Astrocyte (in vitro differentiated cells and primary cell): Measurements from ENCODE around the gene ADCY2. TPM values are rescaled to one million over a fixed set of nuclear protein-coding genes. Genes with fewer than 3 reads are reported as not detected.

Source experiments
- DNase-seq: peaks from one replicate; pipeline ENCODE4 v3.0.0-alpha.2; 2010; ENCODE audit warnings: low read depth
- FAIRE-seq: peaks from 2 replicates; lab custom pipeline; 2011; peaks lifted over from hg19 to GRCh38; lab: Jason Lieb, UNC
- H2AFZ ChIP-seq: 2 replicates; pipeline ENCODE4 v1.6.0; 2012; ENCODE audit warnings: low read depth, low read length, inconsistent platforms
- H3K27ac ChIP-seq: 2 replicates; pipeline ENCODE4 v1.5.1; 2011; ENCODE audit warnings: low read depth, low read length, inconsistent platforms
- H3K27me3 ChIP-seq: 2 replicates; pipeline ENCODE4 v1.6.0; 2011; ENCODE audit warnings: low read length, inconsistent platforms; ENCODE audit not compliant: insufficient read depth
- H3K36me3 ChIP-seq: 2 replicates; pipeline ENCODE4 v1.5.1; 2011; ENCODE audit warnings: low read length, inconsistent platforms; ENCODE audit not compliant: insufficient read depth
- H3K4me1 ChIP-seq: 2 replicates; pipeline ENCODE4 v1.5.1; 2011; ENCODE audit warnings: low read length, inconsistent platforms; ENCODE audit not compliant: insufficient read depth
- H3K4me2 ChIP-seq: 2 replicates; pipeline ENCODE4 v1.6.0; 2012; ENCODE audit warnings: low read length, inconsistent platforms
- H3K4me3 ChIP-seq: 2 replicates; pipeline ENCODE4 v1.5.1; 2011; ENCODE audit warnings: low read depth, mild to moderate bottlenecking, low read length, inconsistent platforms; ENCODE audit not compliant: insufficient read depth
- H3K79me2 ChIP-seq: 2 replicates; pipeline ENCODE4 v1.6.0; 2012; ENCODE audit warnings: mild to moderate bottlenecking, low read length, inconsistent platforms; ENCODE audit not compliant: insufficient read depth
- H3K9ac ChIP-seq: 2 replicates; pipeline ENCODE4 v1.6.0; 2012; ENCODE audit warnings: mild to moderate bottlenecking, low read length, inconsistent platforms
- H3K9me3 ChIP-seq: 2 replicates; pipeline ENCODE4 v1.5.1; 2012; ENCODE audit warnings: low read depth, mild to moderate bottlenecking, low read length, inconsistent platforms; ENCODE audit not compliant: insufficient read depth
- H4K20me1 ChIP-seq: 2 replicates; pipeline ENCODE4 v1.6.0; 2012; ENCODE audit warnings: low read length, inconsistent platforms; ENCODE audit not compliant: insufficient read depth
- H3K27ac Mint-ChIP-seq: one replicate; pipeline ENCODE4 v1.8.0; 2021; ENCODE audit warnings: mild to moderate bottlenecking, mixed read lengths; ENCODE audit not compliant: unreplicated experiment
- H3K27me3 Mint-ChIP-seq: one replicate; pipeline ENCODE4 v1.8.0; 2021; ENCODE audit warnings: low read depth, mixed read lengths; ENCODE audit not compliant: unreplicated experiment
- H3K36me3 Mint-ChIP-seq: one replicate; pipeline ENCODE4 v1.8.0; 2021; ENCODE audit warnings: low read depth, mixed read lengths; ENCODE audit not compliant: unreplicated experiment
- H3K4me1 Mint-ChIP-seq: one replicate; pipeline ENCODE4 v1.8.0; 2021; ENCODE audit warnings: low read depth, mixed read lengths; ENCODE audit not compliant: unreplicated experiment
- H3K4me3 Mint-ChIP-seq: one replicate; pipeline ENCODE4 v1.8.0; 2021; ENCODE audit warnings: mild to moderate bottlenecking, moderate library complexity, mixed read lengths; ENCODE audit not compliant: unreplicated experiment
- H3K9me3 Mint-ChIP-seq: one replicate; pipeline ENCODE4 v1.8.0; 2021; ENCODE audit warnings: mild to moderate bottlenecking, mixed read lengths; ENCODE audit not compliant: unreplicated experiment
- EZH2 ChIP-seq: IDR thresholded peaks from 2 replicates; pipeline ENCODE4 v1.6.1; 2012; ENCODE audit warnings: mild to moderate bottlenecking, low read length, inconsistent platforms; ENCODE audit not compliant: insufficient read depth
- total RNA-seq: library from RNA; stranded (reverse); gene quantifications from 2 replicates; pipeline ENCODE4 v1.2.1, GENCODE V29; 2021
- TF ChIP-seq, protein P1 (sequence below): IDR thresholded peaks from 2 replicates; pipeline ENCODE4 v1.5.1; 2011; ENCODE audit warnings: low read depth, mild to moderate bottlenecking, inconsistent platforms, low read length, moderate library complexity; ENCODE audit not compliant: insufficient read depth

Gene ADCY2
- total RNA-seq, 1 donor from 2014 or later, result 5.7 TPM

DNA sequence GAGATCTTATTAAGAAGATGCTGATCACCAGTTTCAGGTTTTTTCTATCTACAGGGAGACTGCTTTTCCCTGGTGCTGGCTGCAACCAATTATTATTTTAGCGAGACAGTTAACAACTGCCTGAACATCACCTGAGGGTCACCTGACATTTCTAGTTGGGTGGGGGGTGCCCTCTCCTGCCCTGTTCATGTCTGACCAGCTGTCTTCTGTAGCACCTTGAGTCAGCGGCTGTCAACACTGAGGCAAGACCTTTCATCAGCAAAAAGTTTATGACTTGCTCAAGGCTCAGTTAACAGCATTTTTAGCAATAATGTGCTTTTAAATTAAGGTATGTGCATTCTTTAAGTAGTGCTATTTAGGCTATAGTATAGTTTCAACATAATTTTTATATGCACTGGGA lies 58.0 kb downstream of the ADCY2 start:
- H3K9me3 Mint-ChIP-seq, result no peaks in the 10 kb centered on the region
- no peak for TF ChIP-seq EZH2
- TF ChIP-seq, protein P1, sequence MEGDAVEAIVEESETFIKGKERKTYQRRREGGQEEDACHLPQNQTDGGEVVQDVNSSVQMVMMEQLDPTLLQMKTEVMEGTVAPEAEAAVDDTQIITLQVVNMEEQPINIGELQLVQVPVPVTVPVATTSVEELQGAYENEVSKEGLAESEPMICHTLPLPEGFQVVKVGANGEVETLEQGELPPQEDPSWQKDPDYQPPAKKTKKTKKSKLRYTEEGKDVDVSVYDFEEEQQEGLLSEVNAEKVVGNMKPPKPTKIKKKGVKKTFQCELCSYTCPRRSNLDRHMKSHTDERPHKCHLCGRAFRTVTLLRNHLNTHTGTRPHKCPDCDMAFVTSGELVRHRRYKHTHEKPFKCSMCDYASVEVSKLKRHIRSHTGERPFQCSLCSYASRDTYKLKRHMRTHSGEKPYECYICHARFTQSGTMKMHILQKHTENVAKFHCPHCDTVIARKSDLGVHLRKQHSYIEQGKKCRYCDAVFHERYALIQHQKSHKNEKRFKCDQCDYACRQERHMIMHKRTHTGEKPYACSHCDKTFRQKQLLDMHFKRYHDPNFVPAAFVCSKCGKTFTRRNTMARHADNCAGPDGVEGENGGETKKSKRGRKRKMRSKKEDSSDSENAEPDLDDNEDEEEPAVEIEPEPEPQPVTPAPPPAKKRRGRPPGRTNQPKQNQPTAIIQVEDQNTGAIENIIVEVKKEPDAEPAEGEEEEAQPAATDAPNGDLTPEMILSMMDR, result no peak
- no peak for FAIRE-seq
- no peaks in the 10 kb centered on the region for H3K27me3 Mint-ChIP-seq
- H3K4me3 Mint-ChIP-seq, result no peak overlapping the region
- no peaks in the 10 kb centered on the region for H3K79me2 ChIP-seq
- no peaks in the 10 kb centered on the region for H3K9me3 ChIP-seq
- no peaks in the 10 kb centered on the region for H3K4me1 ChIP-seq
- H3K4me2 ChIP-seq, result no peak overlapping the region
- DNase-seq, result no peak
- no peak overlapping the region for H3K27ac Mint-ChIP-seq
- H3K36me3 Mint-ChIP-seq, result no peaks in the 10 kb centered on the region
- H3K36me3 ChIP-seq, result no peaks in the 10 kb centered on the region
- H2AFZ ChIP-seq, result no peak overlapping the region
- H4K20me1 ChIP-seq, result no peaks in the 10 kb centered on the region
- H3K27me3 ChIP-seq, result no peaks in the 10 kb centered on the region
- no peak overlapping the region for H3K4me3 ChIP-seq
- no peak overlapping the region for H3K9ac ChIP-seq
- no peaks in the 10 kb centered on the region for H3K4me1 Mint-ChIP-seq
- no peak overlapping the region for H3K27ac ChIP-seq

DNA sequence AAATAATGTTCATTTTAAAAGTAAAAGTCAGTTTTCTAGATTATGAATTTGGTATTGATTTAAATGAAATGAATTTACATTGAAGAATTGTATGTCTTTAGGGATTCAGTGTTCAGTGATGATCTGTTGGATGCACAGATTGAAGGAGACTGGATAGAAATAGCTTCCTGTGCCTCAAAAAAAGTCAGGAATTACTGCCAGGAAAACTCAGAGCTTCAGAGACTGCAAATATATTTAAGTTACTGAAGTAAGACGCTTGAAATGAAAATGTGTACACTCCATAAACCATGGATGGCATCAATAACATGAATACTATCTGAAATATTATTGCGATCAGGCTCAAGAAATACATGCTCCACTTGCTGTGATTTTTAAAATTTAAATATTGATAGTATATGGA lies 60.3 kb downstream of the ADCY2 start:
- Histone ChIP-seq H4K20me1 (no peaks in the 10 kb centered on the region), H3K79me2 (no peaks in the 10 kb centered on the region), H2AFZ (no peak overlapping the region), H3K9me3 (no peaks in the 10 kb centered on the region), H3K4me3 (no peak overlapping the region), H3K27ac (no peak overlapping the region), H3K9ac (no peak overlapping the region), H3K27me3 (no peaks in the 10 kb centered on the region), H3K4me1 (no peaks in the 10 kb centered on the region), H3K36me3 (no peaks in the 10 kb centered on the region), H3K4me2 (no peak overlapping the region)
- no peak overlapping the region for H3K27ac Mint-ChIP-seq
- H3K4me1 Mint-ChIP-seq, result no peaks in the 10 kb centered on the region
- TF ChIP-seq, protein P1, result no peak
- no peak for TF ChIP-seq EZH2
- no peaks in the 10 kb centered on the region for H3K27me3 Mint-ChIP-seq
- DNase-seq (no peak), FAIRE-seq (no peak)
- no peaks in the 10 kb centered on the region for H3K36me3 Mint-ChIP-seq
- H3K9me3 Mint-ChIP-seq, result no peaks in the 10 kb centered on the region
- no peak overlapping the region for H3K4me3 Mint-ChIP-seq

DNA sequence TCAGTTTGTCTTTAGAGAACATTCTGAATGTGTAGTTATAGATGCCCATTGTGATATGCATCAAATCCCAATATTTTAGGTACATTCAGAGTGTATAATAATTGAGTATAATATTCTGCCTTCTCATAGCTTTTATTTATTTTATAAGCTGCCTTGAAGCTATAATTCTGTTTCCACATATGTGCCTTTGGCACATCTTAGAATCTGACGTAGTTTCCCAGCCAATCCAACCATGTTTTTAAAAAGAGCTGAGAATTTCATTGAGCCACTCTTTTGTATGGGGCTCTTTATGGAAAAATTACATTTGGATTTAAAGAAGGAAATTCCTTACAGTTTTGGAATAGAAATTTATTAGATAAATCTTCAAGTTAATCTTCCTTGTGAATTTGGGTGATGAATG lies 65.4 kb downstream of the ADCY2 start:
- H3K9ac ChIP-seq, result no peak overlapping the region
- no peak overlapping the region for H3K27ac ChIP-seq
- no peaks in the 10 kb centered on the region for H3K27me3 ChIP-seq
- H3K9me3 ChIP-seq, result no peaks in the 10 kb centered on the region
- no peaks in the 10 kb centered on the region for H3K9me3 Mint-ChIP-seq
- FAIRE-seq (no peak), DNase-seq (no peak)
- H3K4me3 Mint-ChIP-seq, result no peak overlapping the region
- TF ChIP-seq, protein P1, result no peak
- TF ChIP-seq EZH2, result no peak
- no peaks in the 10 kb centered on the region for H3K36me3 ChIP-seq
- H3K4me3 ChIP-seq, result no peak overlapping the region
- H3K4me1 ChIP-seq, result no peaks in the 10 kb centered on the region
- no peaks in the 10 kb centered on the region for H3K27me3 Mint-ChIP-seq
- H3K27ac Mint-ChIP-seq, result no peak overlapping the region
- H2AFZ ChIP-seq, result no peak overlapping the region
- no peak overlapping the region for H3K4me2 ChIP-seq
- no peaks in the 10 kb centered on the region for H3K4me1 Mint-ChIP-seq
- no peaks in the 10 kb centered on the region for H3K36me3 Mint-ChIP-seq
- no peaks in the 10 kb centered on the region for H3K79me2 ChIP-seq
- no peaks in the 10 kb centered on the region for H4K20me1 ChIP-seq
